Lower leg skin (tissue), 4 donors: ENCODE data around the gene ZGLP1. TPM values are rescaled to one million over a fixed set of nuclear protein-coding genes. Genes with fewer than 3 reads are reported as not detected.

ENCODE experiments used
- DNase-seq, 2 donors: peaks; one replicate each; pipeline ENCODE4 v3.0.0-alpha.2; 2019; ENCODE audit warnings: low spot score in 2 of 2
- H3K4me3 ChIP-seq: fragments of 200-600 bp; sonication (generic); 2 replicates; pipeline ENCODE4 v1.5.1; 2017; ENCODE audit warnings: mild to moderate bottlenecking, low read depth; ENCODE audit not compliant: poor library complexity, severe bottlenecking
- POLR2A ChIP-seq, 2 donors: fragments of 450-650 bp; IDR thresholded peaks; one replicate each; pipeline ENCODE4 v1.6.1; 2016 to 2017; ENCODE audit warnings: antibody characterized with exemption in 2 of 2, mild to moderate bottlenecking in 1 of 2, moderate library complexity in 1 of 2
- WGBS, 2 donors: methylation state at CpG; one replicate each; pipeline ENCODE4 v1.1.5; 2018; 5-methylcytosine and 5-hydroxymethylcytosine counted together
- intact Hi-C: fragments of 100-400 bp; cut with DNase I; formaldehyde crosslinking; loops from one replicate; pipeline ENCODE4 v1.15.0; 2023; ENCODE audit warnings: low total_unique reads
- total RNA-seq, 4 donors: library from RNA; depleted of rRNA; stranded (reverse); fragments of >200 nt; gene quantifications; one replicate each; pipeline ENCODE4 v1.1.0, GENCODE V29; 2016
- TF ChIP-seq, protein P1 (sequence below), 3 donors: fragments of 450-650 bp; IDR thresholded peaks; one replicate each; pipeline ENCODE4 v1.5.1; 2016; ENCODE audit warnings: antibody characterized with exemption in 3 of 3, mild to moderate bottlenecking in 3 of 3, moderate library complexity in 2 of 3

Gene ZGLP1
- total RNA-seq, 4 donors from 2014 or later = 2.2 to 3.8 (median 2.8) TPM; not detected in 1

DNA sequence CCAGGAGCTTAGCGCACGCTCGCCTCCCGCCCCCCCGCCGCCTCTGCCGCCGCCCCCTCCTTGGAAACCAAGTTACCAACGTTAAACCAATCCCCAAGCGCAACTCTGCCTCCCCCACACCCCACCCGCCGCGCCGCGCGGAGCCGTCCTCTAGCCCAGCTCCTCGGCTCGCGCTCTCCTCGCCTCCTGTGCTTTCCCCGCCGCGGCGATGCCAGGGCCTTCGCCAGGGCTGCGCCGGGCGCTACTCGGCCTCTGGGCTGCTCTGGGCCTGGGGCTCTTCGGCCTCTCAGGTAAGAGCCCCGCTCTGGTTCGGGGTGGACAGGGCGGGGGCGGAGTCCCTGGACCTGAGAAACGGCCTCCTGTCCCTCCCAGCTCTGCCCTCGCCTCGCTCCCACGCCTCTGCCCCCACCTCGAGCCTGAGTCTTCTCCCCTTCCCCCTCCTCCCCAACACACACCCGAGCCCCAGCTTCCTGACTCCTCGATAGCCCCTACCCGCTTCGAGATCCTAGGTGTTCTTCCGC is 19.7 kb downstream of the ZGLP1 start, which contains the start of gene ICAM5:
Gene ICAM5 (plus strand): TSS at position 117 of the 521 bp plus-strand sequence. CDS start 92 bp downstream, at position 209.
- TF ChIP-seq, protein P1, sequence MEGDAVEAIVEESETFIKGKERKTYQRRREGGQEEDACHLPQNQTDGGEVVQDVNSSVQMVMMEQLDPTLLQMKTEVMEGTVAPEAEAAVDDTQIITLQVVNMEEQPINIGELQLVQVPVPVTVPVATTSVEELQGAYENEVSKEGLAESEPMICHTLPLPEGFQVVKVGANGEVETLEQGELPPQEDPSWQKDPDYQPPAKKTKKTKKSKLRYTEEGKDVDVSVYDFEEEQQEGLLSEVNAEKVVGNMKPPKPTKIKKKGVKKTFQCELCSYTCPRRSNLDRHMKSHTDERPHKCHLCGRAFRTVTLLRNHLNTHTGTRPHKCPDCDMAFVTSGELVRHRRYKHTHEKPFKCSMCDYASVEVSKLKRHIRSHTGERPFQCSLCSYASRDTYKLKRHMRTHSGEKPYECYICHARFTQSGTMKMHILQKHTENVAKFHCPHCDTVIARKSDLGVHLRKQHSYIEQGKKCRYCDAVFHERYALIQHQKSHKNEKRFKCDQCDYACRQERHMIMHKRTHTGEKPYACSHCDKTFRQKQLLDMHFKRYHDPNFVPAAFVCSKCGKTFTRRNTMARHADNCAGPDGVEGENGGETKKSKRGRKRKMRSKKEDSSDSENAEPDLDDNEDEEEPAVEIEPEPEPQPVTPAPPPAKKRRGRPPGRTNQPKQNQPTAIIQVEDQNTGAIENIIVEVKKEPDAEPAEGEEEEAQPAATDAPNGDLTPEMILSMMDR (IDR thresholded peaks at IDR 0.05) = no peak
- DNase-seq = peak in 1 of 2 donors; percentile 85
- H3K4me3 ChIP-seq = no peak within 1 kb of the TSS
- WGBS, 2 donors = 1 to 2% methylated on average over 32 to 36 of the region's 45 CpGs
- intact Hi-C loops = no loop called here

DNA sequence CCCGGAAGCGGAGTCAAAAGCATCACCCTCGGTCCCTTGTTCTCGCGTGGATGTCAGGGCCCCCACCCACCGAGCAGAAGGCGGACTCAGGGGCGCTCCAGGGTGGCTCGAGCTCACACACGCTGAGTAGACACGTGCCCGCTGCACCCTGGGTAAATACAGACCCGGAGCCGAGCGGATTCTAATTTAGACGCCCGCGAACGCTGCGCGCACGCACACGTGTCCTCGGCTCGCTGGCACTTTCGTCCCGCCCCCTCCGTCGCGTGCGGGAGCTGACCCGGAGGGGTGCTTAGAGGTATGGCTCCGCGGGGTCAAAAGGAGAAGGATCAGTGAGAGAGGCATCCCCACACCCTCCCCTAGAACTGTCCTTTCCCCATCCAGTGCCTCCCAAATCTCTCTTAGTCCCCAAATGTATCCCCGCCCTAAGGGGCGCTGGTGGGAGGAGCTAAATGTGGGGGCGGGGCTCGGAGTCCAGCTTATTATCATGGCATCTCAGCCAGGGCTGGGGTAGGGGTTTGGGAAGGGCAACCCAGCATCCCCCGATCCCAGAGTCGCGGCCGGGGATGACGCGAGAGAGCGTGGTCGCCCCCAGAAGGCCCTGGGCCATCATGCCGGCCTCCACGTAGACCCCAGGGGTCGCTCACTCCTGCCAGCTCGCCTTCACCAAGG is 20.3 kb downstream of the ZGLP1 start:
- intact Hi-C loops = no loop called here
- TF ChIP-seq POLR2A (IDR thresholded peaks at IDR 0.05) = no peak
- TF ChIP-seq, protein P1 (IDR thresholded peaks at IDR 0.05) = no peak
- no peak overlapping the region for H3K4me3 ChIP-seq
- 0 to 2% methylated on average over 43 to 50 of the region's 50 CpGs for WGBS, 2 donors
- peak in 1 of 2 donors; percentile 86 for DNase-seq

DNA sequence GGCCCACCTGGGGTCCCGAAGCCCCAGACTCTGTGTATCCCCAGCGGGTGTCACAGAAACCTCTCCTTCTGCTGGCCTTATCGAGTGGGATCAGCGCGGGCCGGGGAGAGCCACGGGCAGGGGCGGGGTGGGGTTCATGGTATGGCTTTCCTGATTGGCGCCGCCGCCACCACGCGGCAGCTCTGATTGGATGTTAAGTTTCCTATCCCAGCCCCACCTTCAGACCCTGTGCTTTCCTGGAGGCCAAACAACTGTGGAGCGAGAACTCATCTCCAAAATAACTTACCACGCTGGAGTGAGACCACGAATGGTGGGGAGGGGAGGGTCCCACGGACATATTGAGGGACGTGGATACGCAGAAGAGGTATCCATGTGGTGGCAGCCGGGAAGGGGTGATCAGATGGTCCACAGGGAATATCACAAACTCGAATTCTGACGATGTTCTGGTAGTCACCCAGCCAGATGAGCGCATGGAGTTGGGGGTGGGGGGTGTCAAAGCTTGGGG is 20.9 kb downstream of the ZGLP1 start:
- 3 to 4% methylated on average over 23 of the region's 23 CpGs for WGBS, 2 donors
- no peak overlapping the region for H3K4me3 ChIP-seq
- TF ChIP-seq POLR2A (IDR thresholded peaks at IDR 0.05) = no peak
- TF ChIP-seq, protein P1 (IDR thresholded peaks at IDR 0.05) = no peak
- intact Hi-C loops = no loop called here
- no peak for DNase-seq

DNA sequence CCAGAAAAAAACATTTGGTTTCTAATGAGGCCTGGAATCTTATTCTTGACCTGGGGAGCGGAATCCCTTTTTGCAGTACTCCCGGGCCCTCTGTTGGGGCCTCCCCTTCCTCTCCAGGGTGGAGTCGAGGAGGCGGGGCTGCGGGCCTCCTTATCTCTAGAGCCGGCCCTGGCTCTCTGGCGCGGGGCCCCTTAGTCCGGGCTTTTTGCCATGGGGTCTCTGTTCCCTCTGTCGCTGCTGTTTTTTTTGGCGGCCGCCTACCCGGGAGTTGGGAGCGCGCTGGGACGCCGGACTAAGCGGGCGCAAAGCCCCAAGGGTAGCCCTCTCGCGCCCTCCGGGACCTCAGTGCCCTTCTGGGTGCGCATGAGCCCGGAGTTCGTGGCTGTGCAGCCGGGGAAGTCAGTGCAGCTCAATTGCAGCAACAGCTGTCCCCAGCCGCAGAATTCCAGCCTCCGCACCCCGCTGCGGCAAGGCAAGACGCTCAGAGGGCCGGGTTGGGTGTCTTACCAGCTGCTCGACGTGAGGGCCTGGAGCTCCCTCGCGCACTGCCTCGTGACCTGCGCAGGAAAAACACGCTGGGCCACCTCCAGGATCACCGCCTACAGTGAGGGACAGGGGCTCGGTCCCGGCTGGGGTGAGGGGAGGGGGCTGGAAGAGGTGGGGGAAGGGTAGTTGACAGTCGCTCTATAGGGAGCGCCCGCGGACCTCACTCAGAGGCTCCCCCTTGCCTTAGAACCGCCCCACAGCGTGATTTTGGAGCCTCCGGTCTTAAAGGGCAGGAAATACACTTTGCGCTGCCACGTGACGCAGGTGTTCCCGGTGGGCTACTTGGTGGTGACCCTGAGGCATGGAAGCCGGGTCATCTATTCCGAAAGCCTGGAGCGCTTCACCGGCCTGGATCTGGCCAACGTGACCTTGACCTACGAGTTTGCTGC is 22.5 kb downstream of the ZGLP1 start, which contains the start of gene ICAM4:
Gene ICAM4 (plus strand): TSS at position 153 of the 935 bp plus-strand sequence. CDS start 58 bp downstream, at position 211.
- H3K4me3 ChIP-seq = no peak within 1 kb of the TSS
- WGBS, 2 donors = 8 to 14% methylated on average over 28 to 45 of the region's 59 CpGs
- DNase-seq = peak in 1 of 2 donors; percentile 91
- intact Hi-C loops = no loop called here
- TF ChIP-seq, protein P1 (IDR thresholded peaks at IDR 0.05) = no peak
- no peak for TF ChIP-seq POLR2A (IDR thresholded peaks at IDR 0.05)

DNA sequence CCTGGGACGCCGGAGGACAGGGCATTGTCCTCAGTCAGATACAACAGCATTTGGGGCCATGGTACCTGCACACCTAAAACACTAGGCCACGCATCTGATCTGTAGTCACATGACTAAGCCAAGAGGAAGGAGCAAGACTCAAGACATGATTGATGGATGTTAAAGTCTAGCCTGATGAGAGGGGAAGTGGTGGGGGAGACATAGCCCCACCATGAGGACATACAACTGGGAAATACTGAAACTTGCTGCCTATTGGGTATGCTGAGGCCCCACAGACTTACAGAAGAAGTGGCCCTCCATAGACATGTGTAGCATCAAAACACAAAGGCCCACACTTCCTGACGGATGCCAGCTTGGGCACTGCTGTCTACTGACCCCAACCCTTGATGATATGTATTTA is 24.2 kb downstream of the ZGLP1 start:
- 91 to 96% methylated on average over 4 of the region's 4 CpGs for WGBS, 2 donors
- no peak overlapping the region for H3K4me3 ChIP-seq
- no peak for TF ChIP-seq POLR2A (IDR thresholded peaks at IDR 0.05)
- TF ChIP-seq, protein P1 (IDR thresholded peaks at IDR 0.05) = no peak

More for the DNA sequence above, 24.2 kb downstream of the ZGLP1 start:
- no peak for DNase-seq
- intact Hi-C loops = no loop called here
